ENCODE measurements around the gene ACTL7A.

Gene ACTL7A

GRCh38 chr9:108860764-108861163 lies 1.3 kb upstream of the ACTL7A start:
- TF ChIP-seq CREB5 (CRISPR knock-in tag; IDR thresholded peaks at IDR 0.05; ENCODE audit: low read depth) (no peak), BACH2 (CRISPR knock-in tag; IDR thresholded peaks at IDR 0.05; ENCODE audit: borderline replicate concordance) (no peak), PPARA (CRISPR knock-in tag; IDR thresholded peaks at IDR 0.05; ENCODE audit: borderline replicate concordance) (no peak), ESRRG (CRISPR knock-in tag; IDR thresholded peaks at IDR 0.05) (no peak), TSHZ2 (CRISPR knock-in tag; IDR thresholded peaks at IDR 0.05) (no peak), ZFP30 (CRISPR knock-in tag; IDR thresholded peaks at IDR 0.05) (no peak), SNAI2 (CRISPR knock-in tag; IDR thresholded peaks at IDR 0.05) (no peak)
- no peak for ATAC-seq

- TF ChIP-seq CREB5 (CRISPR knock-in tag; IDR thresholded peaks at IDR 0.05; ENCODE audit: low read depth) (no peak), RARB (CRISPR knock-in tag; IDR thresholded peaks at IDR 0.05) (no peak), PATZ1 (CRISPR knock-in tag; IDR thresholded peaks at IDR 0.05; ENCODE audit: borderline replicate concordance) (no peak), POU6F1 (CRISPR knock-in tag; IDR thresholded peaks at IDR 0.05; ENCODE audit: borderline replicate concordance, low read depth) (no peak), ZC3H10 (CRISPR knock-in tag; IDR thresholded peaks at IDR 0.05) (no peak), ZFP30 (CRISPR knock-in tag; IDR thresholded peaks at IDR 0.05) (no peak), GLIS3 (CRISPR knock-in tag; IDR thresholded peaks at IDR 0.05) (no peak), TOX (CRISPR knock-in tag; IDR thresholded peaks at IDR 0.05; ENCODE audit: borderline replicate concordance) (no peak), OSR1 (CRISPR knock-in tag; IDR thresholded peaks at IDR 0.05) (no peak), ESRRG (CRISPR knock-in tag; IDR thresholded peaks at IDR 0.05) (no peak), ZNF70 (CRISPR knock-in tag; IDR thresholded peaks at IDR 0.05) (no peak), SNAI2 (CRISPR knock-in tag; IDR thresholded peaks at IDR 0.05) (no peak), BACH2 (CRISPR knock-in tag; IDR thresholded peaks at IDR 0.05; ENCODE audit: borderline replicate concordance) (no peak), TSHZ2 (CRISPR knock-in tag; IDR thresholded peaks at IDR 0.05) (no peak)
- no peak for ATAC-seq
These were observed 602 bp upstream of the ACTL7A start for GRCh38 chr9:108861464-108861863.

- TF ChIP-seq POU6F1 (CRISPR knock-in tag; IDR thresholded peaks at IDR 0.05; ENCODE audit: borderline replicate concordance, low read depth), result no peak
- TF ChIP-seq GLIS3 (CRISPR knock-in tag; IDR thresholded peaks at IDR 0.05), result no peak
- TF ChIP-seq ESRRG (CRISPR knock-in tag; IDR thresholded peaks at IDR 0.05), result no peak
- TF ChIP-seq TCF4 (CRISPR knock-in tag; IDR thresholded peaks at IDR 0.05; ENCODE audit: borderline replicate concordance), result no peak
- TF ChIP-seq ZC3H10 (CRISPR knock-in tag; IDR thresholded peaks at IDR 0.05), result no peak
- ATAC-seq, result no peak; the same call in 2 of the 3 replicates
These were observed 1.8 kb downstream of the ACTL7A start for GRCh38 chr9:108863891-108864290.

Data from SK-N-SH treated with all-trans-retinoic acid at 6 μM for 48 hours (cell line).